ENCODE measurements around the gene FALEC.

DNA sequence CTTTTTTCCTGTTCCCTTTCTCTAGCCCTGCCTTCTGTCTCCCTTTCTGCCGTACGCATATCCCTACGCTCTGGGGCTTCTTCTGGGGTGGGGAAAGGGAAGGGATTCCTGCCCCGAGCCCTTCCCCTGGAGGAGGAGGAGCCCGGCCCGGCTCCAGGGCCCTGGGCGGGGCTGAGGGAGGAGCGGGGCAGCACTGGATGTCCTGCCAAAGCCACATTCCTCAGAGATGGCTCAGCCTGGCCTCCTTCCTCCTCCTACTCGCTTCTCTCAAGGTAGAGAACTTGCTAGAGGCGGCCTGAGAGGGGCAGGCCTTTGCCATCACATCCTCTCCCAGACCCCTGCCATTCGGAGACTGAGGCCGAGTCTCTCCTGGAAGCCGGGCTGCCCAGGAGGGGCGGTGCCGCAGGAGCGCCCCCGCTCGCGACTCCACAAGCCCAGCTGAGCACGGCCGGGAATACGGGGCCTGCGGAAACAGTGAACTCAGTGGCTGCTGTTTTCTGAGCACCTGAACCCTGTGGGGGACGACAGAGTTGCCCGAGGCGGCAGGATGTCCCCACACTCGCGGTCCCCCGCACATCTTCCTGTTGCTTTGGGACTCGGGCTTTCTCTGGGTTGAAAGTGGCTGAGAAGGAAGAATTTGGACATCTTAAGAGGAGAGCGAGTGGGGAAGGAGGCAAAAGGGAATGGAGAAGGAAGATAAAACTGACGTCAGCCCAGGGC lies 45.9 kb downstream of the FALEC start:
- 0 out of 2 replicates have a peak, but pooled peaks have one; percentile 7 for TF ChIP-seq CTCF (conservative IDR thresholded peaks at IDR 0.05; ENCODE audit: low read depth, low read length)
- no peak for TF ChIP-seq EZH2 (IDR thresholded peaks at IDR 0.05; ENCODE audit: borderline replicate concordance, low read depth, low read length, poor library complexity, severe bottlenecking)
